ENCODE results near the gene KAT8.
A peak's percentile ranks its signal among the peaks of the same experiment; 100 is the strongest.

The KAT8 gene

GRCh38 chr16:31076319-31076718, 41.1 kb upstream of the KAT8 start:
- H3K9me3 ChIP-seq (replicated peaks in 1 of 2; ENCODE audit: control insufficient read depth in 2 of 2, insufficient read depth in 1 of 2, low read depth in 1 of 2, low read length in 2 of 2), result no peaks in the 10 kb centered on the region
- WGBS, 2 donors (ENCODE audit: extremely low coverage in 2 of 2, insufficient read length in 2 of 2, insufficient replicate concordance in 1 of 2), result no CpG with 5 or more reads among the region's 16 CpGs
- H3K36me3 ChIP-seq (replicated peaks in 1 of 2; ENCODE audit: control insufficient read depth in 2 of 2, insufficient read depth in 2 of 2, low read length in 2 of 2), result peaks cover 52 to 57% of the 10 kb centered on the region in 2 donors

GRCh38 chr16:31077024-31077423, 40.4 kb upstream of the KAT8 start:
- Histone ChIP-seq H3K18ac (ENCODE audit: low read length) (no peak overlapping the region), H3K79me1 (ENCODE audit: low read depth, low read length) (peaks cover 31% of the 10 kb centered on the region), H3K9me3 (replicated peaks in 1 of 2; ENCODE audit: control insufficient read depth in 2 of 2, insufficient read depth in 1 of 2, low read depth in 1 of 2, low read length in 2 of 2) (no peaks in the 10 kb centered on the region), H2BK15ac (ENCODE audit: low read length) (no peak overlapping the region), H3K14ac (ENCODE audit: low read length) (no peak overlapping the region), H3K4ac (ENCODE audit: low read length) (no peak overlapping the region), H2BK120ac (ENCODE audit: low read depth, low read length) (no peak overlapping the region), H2AK5ac (ENCODE audit: low read depth, low read length) (no peak overlapping the region), H3K36me3 (replicated peaks in 1 of 2; ENCODE audit: control insufficient read depth in 2 of 2, insufficient read depth in 2 of 2, low read length in 2 of 2) (peaks cover 58 to 64% of the 10 kb centered on the region in 2 donors), H3K27ac (replicated peaks; ENCODE audit: low read length) (no peak overlapping the region), H4K8ac (ENCODE audit: low read depth, low read length) (no peak overlapping the region), H3K4me3 (ENCODE audit: low read length in 2 of 2) (no peak overlapping the region), H2BK12ac (ENCODE audit: low read length) (no peak overlapping the region), H2BK5ac (ENCODE audit: low read length) (no peak overlapping the region), H3K27me3 (ENCODE audit: control insufficient read depth in 3 of 3, insufficient read depth in 3 of 3, low read depth in 1 of 3, low read length in 3 of 3) (no peaks in the 10 kb centered on the region), H2AFZ (ENCODE audit: low read length) (no peak overlapping the region), H3K4me1 (ENCODE audit: control insufficient read depth in 2 of 2, insufficient read depth in 1 of 2, low read depth in 1 of 2, low read length in 2 of 2) (peaks cover under 1 to 3% of the 10 kb centered on the region in 2 donors), H3K4me2 (ENCODE audit: insufficient read depth, low read length, poor library complexity, severe bottlenecking) (no peak overlapping the region), H3K23ac (ENCODE audit: low read depth, low read length, poor library complexity) (no peak overlapping the region), H3K9ac (ENCODE audit: low read depth, low read length, poor library complexity) (no peak overlapping the region), H4K91ac (ENCODE audit: low read depth, low read length, poor library complexity) (no peak overlapping the region)
- no CpG with 5 or more reads among the region's 13 CpGs for WGBS, 2 donors (ENCODE audit: extremely low coverage in 2 of 2, insufficient read length in 2 of 2, insufficient replicate concordance in 1 of 2)
- no peak for DNase-seq (ENCODE audit: low spot score)

More at GRCh38 chr16:31076319-31076718, 41.1 kb upstream of the KAT8 start:
- Histone ChIP-seq H4K91ac (ENCODE audit: low read depth, low read length, poor library complexity) (no peak overlapping the region), H3K27me3 (ENCODE audit: control insufficient read depth in 3 of 3, insufficient read depth in 3 of 3, low read depth in 1 of 3, low read length in 3 of 3) (no peaks in the 10 kb centered on the region), H3K14ac (ENCODE audit: low read length) (no peak overlapping the region), H3K4me1 (ENCODE audit: control insufficient read depth in 2 of 2, insufficient read depth in 1 of 2, low read depth in 1 of 2, low read length in 2 of 2) (peaks cover 4 to 7% of the 10 kb centered on the region in 2 donors), H3K4ac (ENCODE audit: low read length) (no peak overlapping the region), H3K27ac (replicated peaks; ENCODE audit: low read length) (no peak overlapping the region), H2BK120ac (ENCODE audit: low read depth, low read length) (no peak overlapping the region), H3K18ac (ENCODE audit: low read length) (no peak overlapping the region), H2AFZ (ENCODE audit: low read length) (no peak overlapping the region), H3K79me1 (ENCODE audit: low read depth, low read length) (peaks cover 29% of the 10 kb centered on the region), H3K9ac (ENCODE audit: low read depth, low read length, poor library complexity) (no peak overlapping the region), H2AK5ac (ENCODE audit: low read depth, low read length) (no peak overlapping the region), H2BK12ac (ENCODE audit: low read length) (no peak overlapping the region), H3K23ac (ENCODE audit: low read depth, low read length, poor library complexity) (no peak overlapping the region), H2BK15ac (ENCODE audit: low read length) (no peak overlapping the region), H2BK5ac (ENCODE audit: low read length) (no peak overlapping the region), H3K4me3 (ENCODE audit: low read length in 2 of 2) (no peak overlapping the region), H3K4me2 (ENCODE audit: insufficient read depth, low read length, poor library complexity, severe bottlenecking) (no peak overlapping the region), H4K8ac (ENCODE audit: low read depth, low read length) (no peak overlapping the region)
- DNase-seq (ENCODE audit: low spot score), result no peak

GRCh38 chr16:31077592-31078396, 39.7 kb upstream of the KAT8 start:
- Histone ChIP-seq H3K4me3 (ENCODE audit: low read length in 2 of 2) (no peak overlapping the region), H3K27me3 (ENCODE audit: control insufficient read depth in 3 of 3, insufficient read depth in 3 of 3, low read depth in 1 of 3, low read length in 3 of 3) (no peaks in the 10 kb centered on the region), H4K91ac (ENCODE audit: low read depth, low read length, poor library complexity) (no peak overlapping the region), H3K9ac (ENCODE audit: low read depth, low read length, poor library complexity) (no peak overlapping the region), H2BK120ac (ENCODE audit: low read depth, low read length) (no peak overlapping the region), H4K8ac (ENCODE audit: low read depth, low read length) (no peak overlapping the region), H2BK15ac (ENCODE audit: low read length) (no peak overlapping the region), H3K4me1 (ENCODE audit: control insufficient read depth in 2 of 2, insufficient read depth in 1 of 2, low read depth in 1 of 2, low read length in 2 of 2) (peaks cover 0 to 3% of the 10 kb centered on the region in 2 donors), H3K23ac (ENCODE audit: low read depth, low read length, poor library complexity) (peak overlapping the region; percentile 65), H3K14ac (ENCODE audit: low read length) (no peak overlapping the region), H3K18ac (ENCODE audit: low read length) (no peak overlapping the region), H2BK12ac (ENCODE audit: low read length) (no peak overlapping the region), H3K79me1 (ENCODE audit: low read depth, low read length) (peaks cover 34% of the 10 kb centered on the region), H2AFZ (ENCODE audit: low read length) (no peak overlapping the region), H3K36me3 (replicated peaks in 1 of 2; ENCODE audit: control insufficient read depth in 2 of 2, insufficient read depth in 2 of 2, low read length in 2 of 2) (peaks cover 66 to 72% of the 10 kb centered on the region in 2 donors), H2BK5ac (ENCODE audit: low read length) (no peak overlapping the region), H2AK5ac (ENCODE audit: low read depth, low read length) (no peak overlapping the region), H3K4ac (ENCODE audit: low read length) (no peak overlapping the region), H3K9me3 (replicated peaks in 1 of 2; ENCODE audit: control insufficient read depth in 2 of 2, insufficient read depth in 1 of 2, low read depth in 1 of 2, low read length in 2 of 2) (no peaks in the 10 kb centered on the region), H3K27ac (replicated peaks; ENCODE audit: low read length) (no peak overlapping the region), H3K4me2 (ENCODE audit: insufficient read depth, low read length, poor library complexity, severe bottlenecking) (no peak overlapping the region)
- no peak for DNase-seq (ENCODE audit: low spot score)
- no CpG with 5 or more reads among the region's 30 CpGs for WGBS, 2 donors (ENCODE audit: extremely low coverage in 2 of 2, insufficient read length in 2 of 2, insufficient replicate concordance in 1 of 2)

GRCh38 chr16:31078597-31079341, 38.7 kb upstream of the KAT8 start:
- Histone ChIP-seq H3K36me3 (replicated peaks in 1 of 2; ENCODE audit: control insufficient read depth in 2 of 2, insufficient read depth in 2 of 2, low read length in 2 of 2) (peaks cover 67 to 82% of the 10 kb centered on the region in 2 donors), H3K4me1 (ENCODE audit: control insufficient read depth in 2 of 2, insufficient read depth in 1 of 2, low read depth in 1 of 2, low read length in 2 of 2) (peaks cover 0 to 3% of the 10 kb centered on the region in 2 donors), H2BK5ac (ENCODE audit: low read length) (no peak overlapping the region), H4K91ac (ENCODE audit: low read depth, low read length, poor library complexity) (no peak overlapping the region), H3K79me1 (ENCODE audit: low read depth, low read length) (peaks cover 34% of the 10 kb centered on the region), H3K23ac (ENCODE audit: low read depth, low read length, poor library complexity) (no peak overlapping the region), H3K9ac (ENCODE audit: low read depth, low read length, poor library complexity) (no peak overlapping the region), H2AFZ (ENCODE audit: low read length) (no peak overlapping the region), H3K9me3 (replicated peaks in 1 of 2; ENCODE audit: control insufficient read depth in 2 of 2, insufficient read depth in 1 of 2, low read depth in 1 of 2, low read length in 2 of 2) (no peaks in the 10 kb centered on the region), H3K4ac (ENCODE audit: low read length) (no peak overlapping the region), H3K4me3 (ENCODE audit: low read length in 2 of 2) (no peak overlapping the region), H3K27me3 (ENCODE audit: control insufficient read depth in 3 of 3, insufficient read depth in 3 of 3, low read depth in 1 of 3, low read length in 3 of 3) (no peaks in the 10 kb centered on the region), H4K8ac (ENCODE audit: low read depth, low read length) (no peak overlapping the region), H2BK120ac (ENCODE audit: low read depth, low read length) (no peak overlapping the region), H2AK5ac (ENCODE audit: low read depth, low read length) (no peak overlapping the region), H2BK15ac (ENCODE audit: low read length) (no peak overlapping the region), H3K4me2 (ENCODE audit: insufficient read depth, low read length, poor library complexity, severe bottlenecking) (no peak overlapping the region), H2BK12ac (ENCODE audit: low read length) (no peak overlapping the region), H3K27ac (replicated peaks; ENCODE audit: low read length) (no peak overlapping the region), H3K14ac (ENCODE audit: low read length) (no peak overlapping the region), H3K18ac (ENCODE audit: low read length) (no peak overlapping the region)
- no peak for DNase-seq (ENCODE audit: low spot score)
- WGBS, 2 donors (ENCODE audit: extremely low coverage in 2 of 2, insufficient read length in 2 of 2, insufficient replicate concordance in 1 of 2), result no CpG with 5 or more reads among the region's 15 CpGs

All from neuronal stem cell (in vitro differentiated cells).